PC-3 (cell line): ENCODE data around the gene ISYNA1. TPM values are rescaled to one million over a fixed set of nuclear protein-coding genes. Genes with fewer than 3 reads are reported as not detected.

Experiments used
- microRNA-seq: library from miRNA; unstranded; fragments of <30 nt; microRNA quantifications from one replicate; pipeline ENCODE4 v1.1.0, GENCODE V29; 2020; ENCODE audit not compliant: unreplicated experiment
- total RNA-seq: library from RNA; depleted of rRNA; stranded (reverse); fragments of >200 nt; gene quantifications from 2 replicates; pipeline ENCODE4 v1.2.3, GENCODE V29; 2014; rRNA removed

The ISYNA1 gene
- total RNA-seq, 1 experiment from 2014 or later = 19.4 TPM

Small RNAs within 50 kb of the gene (microRNA-seq; reads per million reads assigned to microRNA genes)
- gene MIR3189 = 3.0 reads per million, percentile 7 among the genes with 10 or more reads in this experiment

Other genes with a start within 250 kb of the ISYNA1 start
- 34.2 and 44.7 TPM in 2 replicates for gene MPV17L2, start 244.9 kb downstream of the ISYNA1 start, total RNA-seq
- gene RAB3A, start 234.1 kb downstream of the ISYNA1 start, total RNA-seq = 5.7 and 6.7 TPM in 2 replicates
- gene PDE4C, start 211.7 kb downstream of the ISYNA1 start, total RNA-seq = 1.8 TPM in 1 of 2 replicates, not detected in the other
- 0.33 and 0.69 TPM in 2 replicates for gene IQCN, start 163.7 kb downstream of the ISYNA1 start, total RNA-seq
- gene JUND, start 156.5 kb downstream of the ISYNA1 start, total RNA-seq = 151 and 157 TPM in 2 replicates
- gene LSM4, start 115.1 kb downstream of the ISYNA1 start, total RNA-seq = 713 and 856 TPM in 2 replicates
- gene PGPEP1, start 97.5 kb downstream of the ISYNA1 start, total RNA-seq = 9.6 and 11.4 TPM in 2 replicates
- 84.3 and 105 TPM in 2 replicates for gene GDF15, start 52.0 kb downstream of the ISYNA1 start, total RNA-seq
- gene LRRC25, start 40.5 kb downstream of the ISYNA1 start, total RNA-seq = not detected in 2 replicates
- gene SSBP4, start 18.7 kb downstream of the ISYNA1 start, total RNA-seq = 97.5 and 99.9 TPM in 2 replicates
- 21.0 and 30.6 TPM in 2 replicates for gene ELL, start 83.9 kb upstream of the ISYNA1 start, total RNA-seq
- gene FKBP8, start 105.4 kb upstream of the ISYNA1 start, total RNA-seq = 243 and 278 TPM in 2 replicates
- gene KXD1, start 119.7 kb upstream of the ISYNA1 start, total RNA-seq = 137 and 162 TPM in 2 replicates
- gene UBA52, start 133.7 kb upstream of the ISYNA1 start, total RNA-seq = 871 and 1,108 TPM in 2 replicates
- gene REX1BD, start 150.7 kb upstream of the ISYNA1 start, total RNA-seq = 121 and 207 TPM in 2 replicates
- 0.23 and 2.6 TPM in 2 replicates for gene CRLF1, start 168.7 kb upstream of the ISYNA1 start, total RNA-seq
- gene TMEM59L, start 174.7 kb upstream of the ISYNA1 start, total RNA-seq = 0.17 and 0.44 TPM in 2 replicates
- gene KLHL26, start 198.9 kb upstream of the ISYNA1 start, total RNA-seq = 8.4 and 12.7 TPM in 2 replicates
- 6.7 and 8.5 TPM in 2 replicates for gene CRTC1, start 245.5 kb upstream of the ISYNA1 start, total RNA-seq